GM12878 (cell line): ENCODE data around the gene USP16.

Experiments
- EP300 ChIP-seq, 2 experiments: fragments of 150-350 bp in 1 of 2; IDR thresholded peaks; 2 replicates each; pipeline ENCODE4 v1.6.1; 2011 to 2012; ENCODE audit warnings: low read depth in 2 of 2, low read length in 2 of 2, borderline replicate concordance in 1 of 2, improper control_type of control experiment in 1 of 2, inconsistent platforms in 1 of 2; ENCODE audit not compliant: control insufficient read depth in 1 of 2
- FOXK2 ChIP-seq: fragments of 450-650 bp; IDR thresholded peaks from 2 replicates; pipeline ENCODE4 v1.6.1; 2017; ENCODE audit warnings: mild to moderate bottlenecking, moderate library complexity
- MEF2A ChIP-seq: IDR thresholded peaks from 2 replicates; pipeline ENCODE4 v1.6.1; 2011; ENCODE audit warnings: low read depth, mild to moderate bottlenecking, low read length, moderate library complexity; ENCODE audit not compliant: insufficient read depth
- NR2C2 ChIP-seq: IDR thresholded peaks from 2 replicates; pipeline ENCODE4 v1.6.1; 2011; ENCODE audit warnings: borderline replicate concordance, low read depth; ENCODE audit not compliant: control insufficient read depth, insufficient read length
- RAD51 ChIP-seq: fragments of 450-650 bp; IDR thresholded peaks from 2 replicates; pipeline ENCODE4 v1.6.1; 2016; ENCODE audit warnings: moderate library complexity, mild to moderate bottlenecking, inconsistent platforms
- TCF3 ChIP-seq: IDR thresholded peaks from 2 replicates; pipeline ENCODE4 v1.6.1; 2012; ENCODE audit warnings: low read depth, mild to moderate bottlenecking, low read length, borderline replicate concordance; ENCODE audit not compliant: insufficient read depth
- USF1 ChIP-seq: IDR thresholded peaks from 2 replicates; pipeline ENCODE4 v1.6.1; 2011; ENCODE audit warnings: borderline replicate concordance, low read depth, mild to moderate bottlenecking, moderate library complexity, mixed read lengths, low read length; ENCODE audit not compliant: insufficient read depth; ENCODE audit errors: extremely low read length
- YBX1 ChIP-seq: fragments of 450-650 bp; IDR thresholded peaks from 2 replicates; pipeline ENCODE4 v1.6.1; 2016; ENCODE audit warnings: antibody characterized with exemption
- YY1 ChIP-seq: IDR thresholded peaks from 2 replicates; pipeline ENCODE4 v1.6.1; 2011; ENCODE audit warnings: low read depth, mild to moderate bottlenecking, low read length

- TF ChIP-seq NR2C2: no peak
- no peak for TF ChIP-seq EP300 (IDR thresholded peaks at IDR 0.05; ENCODE audit: borderline replicate concordance in 1 of 2, control insufficient read depth in 1 of 2, low read depth in 2 of 2, low read length in 2 of 2)
- TF ChIP-seq RAD51: no peak
- TF ChIP-seq MEF2A: no peak
- TF ChIP-seq TCF3: no peak
- TF ChIP-seq YY1: no peak
- no peak for TF ChIP-seq USF1
- TF ChIP-seq YBX1: no peak
- no peak for TF ChIP-seq FOXK2
These were observed 45.4 kb upstream of the USP16 start for GRCh38 chr21:28979092-28979491.
